GM19099 (cell line): ENCODE results near the gene CROCC2.

Experiments
- POLR2A ChIP-seq: IDR thresholded peaks from 3 replicates; pipeline ENCODE4 v1.6.1; 2011; ENCODE audit warnings: low read depth; ENCODE audit not compliant: insufficient read length; ENCODE audit errors: extremely low read depth

Gene CROCC2

GRCh38 chr2:240872317-240873097, 33.6 kb upstream of the CROCC2 start:
- no peak for TF ChIP-seq POLR2A

GRCh38 chr2:240873098-240873788, 32.9 kb upstream of the CROCC2 start:
- no peak for TF ChIP-seq POLR2A

- TF ChIP-seq POLR2A, result no peak
Observed at GRCh38 chr2:240873805-240874714, 32.1 kb upstream of the CROCC2 start.

- no peak for TF ChIP-seq POLR2A
Observed at GRCh38 chr2:240874715-240875227, 31.4 kb upstream of the CROCC2 start.

GRCh38 chr2:240875228-240876034, 30.7 kb upstream of the CROCC2 start:
- no peak for TF ChIP-seq POLR2A

- TF ChIP-seq POLR2A, result no peak
Observed at GRCh38 chr2:240876035-240876474, 30.1 kb upstream of the CROCC2 start.

- no peak for TF ChIP-seq POLR2A
Observed at GRCh38 chr2:240876475-240877251, 29.5 kb upstream of the CROCC2 start.

- no peak for TF ChIP-seq POLR2A
Observed at GRCh38 chr2:240877460-240878340, 28.4 kb upstream of the CROCC2 start.

- no peak for TF ChIP-seq POLR2A
Observed at GRCh38 chr2:240878341-240878936, 27.7 kb upstream of the CROCC2 start.

GRCh38 chr2:240879105-240879504, 27.0 kb upstream of the CROCC2 start:
- TF ChIP-seq POLR2A, result no peak

GRCh38 chr2:240881913-240882312, 24.2 kb upstream of the CROCC2 start:
- TF ChIP-seq POLR2A, result no peak

- no peak for TF ChIP-seq POLR2A
Observed at GRCh38 chr2:240884221-240884620, 21.9 kb upstream of the CROCC2 start.
